IMR-90 (cell line): ENCODE measurements around the gene COL25A1. TPM values are rescaled to one million over a fixed set of nuclear protein-coding genes. Genes with fewer than 3 reads are reported as not detected.

ENCODE experiments used
- ATAC-seq: fragments of 200-7000 bp; cut with Tn5 transposase; 2 replicates; pipeline ENCODE4 v1.9.1; 2020; ENCODE audit warnings: low read depth, mild to moderate bottlenecking, moderate library complexity
- BruUV-seq: library from RNA; stranded (reverse); fragments of 400-500 nt; replicated peaks from 2 replicates; lab custom pipeline; 2021; lab: Mats Ljungman, UMichigan
- CTCF ChIA-PET: fragments of 300-600 bp; formaldehyde crosslinking; extraction: SDS; loops from one replicate; lab custom pipeline; 2021; ENCODE audit warnings: antibody characterized with exemption; lab: Yijun Ruan, JAX
- POLR2A ChIA-PET: fragments of 300-600 bp; sonication (Branson Sonifier 250); formaldehyde crosslinking; loops from one replicate; lab custom pipeline; 2022; ENCODE audit warnings: antibody characterized with exemption; ENCODE audit not compliant: unreplicated experiment; lab: Charles Lee
- DNase-seq: peaks from one replicate; pipeline ENCODE4 v3.0.0; 2013
- H2AFZ ChIP-seq: replicated peaks from 2 replicates; pipeline ENCODE3; 2013; ENCODE audit warnings: low read length, mild to moderate bottlenecking; ENCODE audit not compliant: poor library complexity
- H2AK5ac ChIP-seq: 2 replicates; pipeline ENCODE4 v1.6.1; 2013; ENCODE audit warnings: low read depth, low read length, inconsistent platforms
- H2AK9ac ChIP-seq: replicated peaks from 2 replicates; pipeline ENCODE3; 2013; ENCODE audit warnings: mild to moderate bottlenecking, low read depth, low read length, moderate library complexity; ENCODE audit not compliant: poor library complexity
- H2BK120ac ChIP-seq: 2 replicates; pipeline ENCODE4 v1.6.1; 2013; ENCODE audit warnings: low read depth, low read length, inconsistent platforms
- H2BK15ac ChIP-seq: 3 replicates; pipeline ENCODE4 v1.6.1; 2013; ENCODE audit warnings: low read depth, low read length, inconsistent platforms
- H2BK20ac ChIP-seq: 2 replicates; pipeline ENCODE4 v1.6.1; 2013; ENCODE audit warnings: low read depth, mild to moderate bottlenecking, inconsistent platforms, low read length, moderate library complexity
- H2BK5ac ChIP-seq: 2 replicates; pipeline ENCODE4 v1.6.1; 2013; ENCODE audit warnings: mild to moderate bottlenecking, low read depth, low read length, inconsistent platforms; ENCODE audit not compliant: poor library complexity, severe bottlenecking
- H3K14ac ChIP-seq: replicated peaks from 2 replicates; pipeline ENCODE4 v1.6.1; 2013; ENCODE audit warnings: low read depth, low read length, inconsistent platforms
- H3K18ac ChIP-seq: 2 replicates; pipeline ENCODE4 v1.6.1; 2013; ENCODE audit warnings: low read depth, low read length, control low read depth
- H3K23ac ChIP-seq: 2 replicates; pipeline ENCODE4 v1.6.1; 2013; ENCODE audit warnings: low read depth, low read length, inconsistent platforms
- H3K27ac ChIP-seq: 2 replicates; pipeline ENCODE4 v1.5.1; 2013; ENCODE audit warnings: mild to moderate bottlenecking, control low read depth, low read length; ENCODE audit not compliant: insufficient read depth
- H3K27me3 ChIP-seq: 2 replicates; pipeline ENCODE4 v1.6.1; 2013; ENCODE audit warnings: low read length; ENCODE audit not compliant: control insufficient read depth, insufficient read depth
- H3K36me3 ChIP-seq: 2 replicates; pipeline ENCODE4 v1.6.1; 2013; ENCODE audit warnings: low read length, mixed read lengths; ENCODE audit not compliant: control insufficient read depth, insufficient read depth
- H3K4ac ChIP-seq: 2 replicates; pipeline ENCODE4 v1.6.1; 2013; ENCODE audit warnings: low read depth, low read length, inconsistent platforms
- H3K4me1 ChIP-seq: 2 replicates; pipeline ENCODE4 v1.6.1; 2013; ENCODE audit warnings: low read length, mixed read lengths; ENCODE audit not compliant: control insufficient read depth, insufficient read depth
- H3K4me2 ChIP-seq: 2 replicates; pipeline ENCODE4 v1.6.1; 2013; ENCODE audit warnings: low read depth, mild to moderate bottlenecking, control low read depth, low read length, moderate library complexity
- H3K4me3 ChIP-seq: 2 replicates; pipeline ENCODE4 v1.5.1; 2013; ENCODE audit warnings: low read depth, mild to moderate bottlenecking, control low read depth, low read length, moderate library complexity; ENCODE audit not compliant: insufficient read depth
- H3K56ac ChIP-seq: 2 replicates; pipeline ENCODE4 v1.6.1; 2013; ENCODE audit warnings: low read length, inconsistent platforms; ENCODE audit not compliant: insufficient read depth; ENCODE audit errors: extremely low read depth
- H3K79me1 ChIP-seq, 2 experiments: 2 replicates each; pipeline ENCODE4 v1.6.1; 2013; ENCODE audit warnings: low read length in 2 of 2, inconsistent platforms in 1 of 2, low read depth in 1 of 2
- H3K9ac ChIP-seq: 2 replicates; pipeline ENCODE4 v1.6.1; 2013; ENCODE audit warnings: low read depth, low read length, control low read depth
- H3K9me1 ChIP-seq: 2 replicates; pipeline ENCODE4 v1.6.1; 2013; ENCODE audit warnings: low read length, inconsistent platforms; ENCODE audit not compliant: insufficient read depth
- H3K9me3 ChIP-seq: 2 replicates; pipeline ENCODE4 v1.6.1; 2013; ENCODE audit warnings: low read length; ENCODE audit not compliant: control insufficient read depth, insufficient read depth
- H4K20me1 ChIP-seq: 2 replicates; pipeline ENCODE4 v1.6.1; 2013; ENCODE audit warnings: low read length, inconsistent platforms; ENCODE audit not compliant: insufficient read depth
- H4K5ac ChIP-seq: 2 replicates; pipeline ENCODE4 v1.6.1; 2013; ENCODE audit warnings: mild to moderate bottlenecking, low read depth, low read length, control low read depth
- H4K8ac ChIP-seq, 2 experiments: 2 replicates each; pipeline ENCODE4 v1.6.1; 2013; ENCODE audit warnings: low read depth in 2 of 2, low read length in 2 of 2, control low read depth in 1 of 2, inconsistent platforms in 1 of 2
- H4K91ac ChIP-seq: 2 replicates; pipeline ENCODE4 v1.6.1; 2013; ENCODE audit warnings: low read depth, low read length, inconsistent platforms; ENCODE audit not compliant: insufficient read depth
- CEBPB ChIP-seq: IDR thresholded peaks from 2 replicates; pipeline ENCODE4 v1.6.1; 2012; ENCODE audit warnings: low read depth, low read length, improper control_type of control experiment
- MAZ ChIP-seq: IDR thresholded peaks from 2 replicates; pipeline ENCODE4 v1.6.1; 2012; ENCODE audit warnings: low read depth, mild to moderate bottlenecking, low read length, improper control_type of control experiment, moderate library complexity, borderline replicate concordance
- MXI1 ChIP-seq: IDR thresholded peaks from 2 replicates; pipeline ENCODE4 v1.6.1; 2012; ENCODE audit warnings: low read depth, mild to moderate bottlenecking, low read length, moderate library complexity, borderline replicate concordance
- RAD21 ChIP-seq: IDR thresholded peaks from 2 replicates; pipeline ENCODE4 v1.6.1; 2012; ENCODE audit warnings: low read length, improper control_type of control experiment
- WGBS, 2 experiments: methylation state at CpG; one replicate each; pipeline versions ENCODE4 v1.1.5 to v1.1.7; 2013; ENCODE audit warnings: missing lambda C conversion rate in 2 of 2; ENCODE audit not compliant: insufficient read length in 1 of 2; ENCODE audit errors: extremely low coverage in 2 of 2; 5-methylcytosine and 5-hydroxymethylcytosine counted together
- dilution Hi-C: fragments of 300-500 bp; cut with HindIII; formaldehyde crosslinking; loops from one replicate; pipeline ENCODE4 v1.14.3; 2018; ENCODE audit warnings: low sequenced_read_pairs; ENCODE audit not compliant: unreplicated experiment
- in situ Hi-C: fragments of 300-500 bp; cut with MboI; formaldehyde crosslinking; loops from 3 replicates; pipeline ENCODE4 v1.14.3; 2019; ENCODE audit warnings: low sequenced_read_pairs, inconsistent platforms, mixed read lengths
- intact Hi-C: fragments of 100-400 bp; cut with micrococcal nuclease; formaldehyde crosslinking; loops from 2 replicates; pipeline ENCODE4 v1.10.0; 2022
- polyA plus RNA-seq, 3 experiments: library from polyadenylated mRNA; depleted of rRNA; stranded (reverse); fragments of >200 nt; gene quantifications; 2 replicates each; pipeline ENCODE4 v1.2.3, GENCODE V29; 2012; ENCODE audit warnings: low replicate concordance in 1 of 3
- total RNA-seq: library from RNA; depleted of rRNA; stranded (reverse); fragments of >200 nt; gene quantifications from 2 replicates; pipeline ENCODE4 v1.2.3, GENCODE V29; 2012
- TF ChIP-seq, protein P1 (sequence below): fragments of 150-350 bp; IDR thresholded peaks from 2 replicates; pipeline ENCODE4 v1.6.1; 2017; ENCODE audit warnings: mild to moderate bottlenecking, antibody characterized with exemption, low read length, low read depth
- TF ChIP-seq, protein P2 (sequence below): conservative IDR thresholded peaks from 2 replicates; pipeline ENCODE4 v1.5.1; 2012; ENCODE audit warnings: mild to moderate bottlenecking, low read depth, low read length, improper control_type of control experiment

Gene COL25A1
- total and polyA plus RNA-seq, 2 of the 4 experiments (the other 2 are of a cell fraction), result under 0.01 to 0.05 TPM

DNA sequence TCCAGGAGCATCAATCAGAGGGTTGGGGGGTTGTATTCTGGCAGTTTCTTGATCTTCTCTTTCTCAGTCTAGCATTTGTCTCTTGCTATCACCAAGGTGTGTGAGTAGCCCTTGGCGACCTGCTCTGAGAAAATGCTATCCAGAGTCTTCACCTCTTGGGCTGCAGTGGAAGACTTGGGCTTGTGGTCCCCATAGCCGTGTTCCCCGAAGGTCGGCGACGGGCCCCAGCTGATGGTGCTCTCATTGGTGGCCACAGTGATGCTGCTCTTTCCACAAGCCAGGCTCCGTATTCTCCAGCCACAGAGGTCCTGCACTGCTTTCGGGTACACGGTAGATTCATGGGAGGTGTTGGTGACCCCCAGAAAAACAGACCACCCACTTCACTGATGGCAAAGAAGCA is 513.7 kb downstream of the COL25A1 start:
- ChIA-PET CTCF (no interaction called here), POLR2A (no interaction called here)
- no peak overlapping the region for H3K23ac ChIP-seq
- TF ChIP-seq, protein P1, sequence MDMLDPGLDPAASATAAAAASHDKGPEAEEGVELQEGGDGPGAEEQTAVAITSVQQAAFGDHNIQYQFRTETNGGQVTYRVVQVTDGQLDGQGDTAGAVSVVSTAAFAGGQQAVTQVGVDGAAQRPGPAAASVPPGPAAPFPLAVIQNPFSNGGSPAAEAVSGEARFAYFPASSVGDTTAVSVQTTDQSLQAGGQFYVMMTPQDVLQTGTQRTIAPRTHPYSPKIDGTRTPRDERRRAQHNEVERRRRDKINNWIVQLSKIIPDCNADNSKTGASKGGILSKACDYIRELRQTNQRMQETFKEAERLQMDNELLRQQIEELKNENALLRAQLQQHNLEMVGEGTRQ, result no peak
- TF ChIP-seq CEBPB (no peak), RAD21 (no peak), MAZ (no peak), MXI1 (no peak)
- TF ChIP-seq, protein P2, sequence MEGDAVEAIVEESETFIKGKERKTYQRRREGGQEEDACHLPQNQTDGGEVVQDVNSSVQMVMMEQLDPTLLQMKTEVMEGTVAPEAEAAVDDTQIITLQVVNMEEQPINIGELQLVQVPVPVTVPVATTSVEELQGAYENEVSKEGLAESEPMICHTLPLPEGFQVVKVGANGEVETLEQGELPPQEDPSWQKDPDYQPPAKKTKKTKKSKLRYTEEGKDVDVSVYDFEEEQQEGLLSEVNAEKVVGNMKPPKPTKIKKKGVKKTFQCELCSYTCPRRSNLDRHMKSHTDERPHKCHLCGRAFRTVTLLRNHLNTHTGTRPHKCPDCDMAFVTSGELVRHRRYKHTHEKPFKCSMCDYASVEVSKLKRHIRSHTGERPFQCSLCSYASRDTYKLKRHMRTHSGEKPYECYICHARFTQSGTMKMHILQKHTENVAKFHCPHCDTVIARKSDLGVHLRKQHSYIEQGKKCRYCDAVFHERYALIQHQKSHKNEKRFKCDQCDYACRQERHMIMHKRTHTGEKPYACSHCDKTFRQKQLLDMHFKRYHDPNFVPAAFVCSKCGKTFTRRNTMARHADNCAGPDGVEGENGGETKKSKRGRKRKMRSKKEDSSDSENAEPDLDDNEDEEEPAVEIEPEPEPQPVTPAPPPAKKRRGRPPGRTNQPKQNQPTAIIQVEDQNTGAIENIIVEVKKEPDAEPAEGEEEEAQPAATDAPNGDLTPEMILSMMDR, result no peak
- H3K4me3 ChIP-seq, result no peak overlapping the region
- no peaks in the 10 kb centered on the region for H3K36me3 ChIP-seq
- no peak overlapping the region for H2AK5ac ChIP-seq
- H3K56ac ChIP-seq, result no peak overlapping the region
- H3K9ac ChIP-seq, result no peak overlapping the region
- H3K4me1 ChIP-seq, result no peaks in the 10 kb centered on the region
- H2BK5ac ChIP-seq, result no peak overlapping the region
- no peak overlapping the region for H2BK120ac ChIP-seq
- H3K9me1 ChIP-seq, result no peaks in the 10 kb centered on the region
- H3K18ac ChIP-seq, result no peak overlapping the region
- in situ Hi-C loops (no loop called here), intact Hi-C loops (no loop called here), dilution Hi-C loops (no loop called here)
- no peak overlapping the region for H3K4ac ChIP-seq
- no peaks in the 10 kb centered on the region for H3K79me1 ChIP-seq
- BruUV-seq, result no TSS peak
- no peak overlapping the region for H3K27ac ChIP-seq
- WGBS, 2 experiments, result 63% methylated on average over 6 of the region's 9 CpGs; no CpG with 5 or more reads in 1 of the 2 experiments
- no peak for DNase-seq
- no peak overlapping the region for H3K14ac ChIP-seq
- H2AFZ ChIP-seq, result no peak overlapping the region
- no peaks in the 10 kb centered on the region for H4K20me1 ChIP-seq
- no peak overlapping the region for H2BK20ac ChIP-seq
- H4K5ac ChIP-seq, result no peak overlapping the region
- H3K4me2 ChIP-seq, result no peak overlapping the region
- H2BK15ac ChIP-seq, result no peak overlapping the region
- H4K8ac ChIP-seq, result no peak overlapping the region
- no peaks in the 10 kb centered on the region for H3K27me3 ChIP-seq
- H4K91ac ChIP-seq, result no peak overlapping the region
- no peaks in the 10 kb centered on the region for H3K9me3 ChIP-seq
- H2AK9ac ChIP-seq, result no peak overlapping the region
- ATAC-seq, result no peak
